ENCODE results near the gene TOE1.

DNA sequence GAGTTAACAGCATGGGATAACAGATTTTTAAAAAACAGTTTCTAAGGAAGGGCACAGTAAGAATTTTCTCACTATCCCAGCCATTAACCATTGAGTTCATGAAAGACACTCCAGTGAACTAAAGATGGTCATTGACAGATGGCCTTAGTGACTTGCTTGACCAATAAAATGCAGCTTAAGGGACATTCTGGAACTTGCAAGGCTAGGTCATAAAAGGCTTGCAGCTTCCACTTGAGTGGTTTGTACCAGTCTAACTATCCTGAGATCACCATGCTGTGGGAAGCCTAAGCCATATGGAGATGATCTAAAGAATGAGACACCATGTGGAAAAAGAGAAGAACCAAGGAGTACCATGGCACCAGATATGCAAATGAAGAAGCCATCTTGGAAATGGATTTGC is 38.2 kb downstream of the TOE1 start:
- TF ChIP-seq, protein P1, sequence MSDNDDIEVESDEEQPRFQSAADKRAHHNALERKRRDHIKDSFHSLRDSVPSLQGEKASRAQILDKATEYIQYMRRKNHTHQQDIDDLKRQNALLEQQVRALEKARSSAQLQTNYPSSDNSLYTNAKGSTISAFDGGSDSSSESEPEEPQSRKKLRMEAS (IDR thresholded peaks at IDR 0.05) = no peak
- TF ChIP-seq BRCA1 (IDR thresholded peaks at IDR 0.05; ENCODE audit: low read depth, low read length) = no peak
- TF ChIP-seq, protein P2, sequence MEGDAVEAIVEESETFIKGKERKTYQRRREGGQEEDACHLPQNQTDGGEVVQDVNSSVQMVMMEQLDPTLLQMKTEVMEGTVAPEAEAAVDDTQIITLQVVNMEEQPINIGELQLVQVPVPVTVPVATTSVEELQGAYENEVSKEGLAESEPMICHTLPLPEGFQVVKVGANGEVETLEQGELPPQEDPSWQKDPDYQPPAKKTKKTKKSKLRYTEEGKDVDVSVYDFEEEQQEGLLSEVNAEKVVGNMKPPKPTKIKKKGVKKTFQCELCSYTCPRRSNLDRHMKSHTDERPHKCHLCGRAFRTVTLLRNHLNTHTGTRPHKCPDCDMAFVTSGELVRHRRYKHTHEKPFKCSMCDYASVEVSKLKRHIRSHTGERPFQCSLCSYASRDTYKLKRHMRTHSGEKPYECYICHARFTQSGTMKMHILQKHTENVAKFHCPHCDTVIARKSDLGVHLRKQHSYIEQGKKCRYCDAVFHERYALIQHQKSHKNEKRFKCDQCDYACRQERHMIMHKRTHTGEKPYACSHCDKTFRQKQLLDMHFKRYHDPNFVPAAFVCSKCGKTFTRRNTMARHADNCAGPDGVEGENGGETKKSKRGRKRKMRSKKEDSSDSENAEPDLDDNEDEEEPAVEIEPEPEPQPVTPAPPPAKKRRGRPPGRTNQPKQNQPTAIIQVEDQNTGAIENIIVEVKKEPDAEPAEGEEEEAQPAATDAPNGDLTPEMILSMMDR (IDR thresholded peaks at IDR 0.05; ENCODE audit: control extremely low read depth in 1 of 3, insufficient read depth in 1 of 3, low read depth in 1 of 3, low read length in 3 of 3) = no peak
- no peak for TF ChIP-seq POLR2A (IDR thresholded peaks at IDR 0.05; ENCODE audit: control extremely low read depth in 1 of 2, low read depth in 2 of 2, low read length in 2 of 2)
- TF ChIP-seq EGR1 (IDR thresholded peaks at IDR 0.05; ENCODE audit: borderline replicate concordance, low read depth, low read length) = no peak
- TF ChIP-seq TAF1 (IDR thresholded peaks at IDR 0.05; ENCODE audit: low read depth, low read length) = no peak
- TF ChIP-seq RFX5 (IDR thresholded peaks at IDR 0.05; ENCODE audit: borderline replicate concordance, low read depth, low read length) = no peak
- TF ChIP-seq SUZ12 (IDR thresholded peaks at IDR 0.05; ENCODE audit: low read length) = no peak
- no peak for TF ChIP-seq PHF8 (conservative IDR thresholded peaks at IDR 0.05; ENCODE audit: low read depth, low read length)
- no peak for TF ChIP-seq RAD21 (IDR thresholded peaks at IDR 0.05 in 1 of 2, conservative IDR thresholded peaks at IDR 0.05 in 1 of 2; ENCODE audit: low read depth in 2 of 2, low read length in 2 of 2)
- no peak for TF ChIP-seq GABPA (IDR thresholded peaks at IDR 0.05; ENCODE audit: borderline replicate concordance, insufficient read depth, low read length)
- no peak for TF ChIP-seq CHD2 (IDR thresholded peaks at IDR 0.05; ENCODE audit: low read length)
